Hematopoietic multipotent progenitor cell (in vitro differentiated cells): ENCODE measurements around the gene SPATA46. TPM values are rescaled to one million over a fixed set of nuclear protein-coding genes. Genes with fewer than 3 reads are reported as not detected.

ENCODE experiments used
- DNase-seq, 3 donors: peaks; one replicate each; pipeline ENCODE4 v3.0.0-alpha.2; 2011 to 2015; ENCODE audit warnings: low read depth in 2 of 3, low spot score in 2 of 3
- total RNA-seq: library from RNA; depleted of rRNA; stranded (reverse); fragments of >200 nt; gene quantifications from one replicate; pipeline ENCODE4 v1.2.3, GENCODE V29; 2012

Gene SPATA46
- total RNA-seq, 1 donor = not detected

- DNase-seq = no peak
Measured at GRCh38 chr1:162375463-162375862, 1.2 kb downstream of the SPATA46 start.

- no peak for DNase-seq
Measured at GRCh38 chr1:162374406-162374805, 2.2 kb downstream of the SPATA46 start.

GRCh38 chr1:162373541-162374260 is 3.0 kb downstream of the SPATA46 start:
- no peak for DNase-seq

- no peak for DNase-seq
Measured at GRCh38 chr1:162373072-162373427, 3.6 kb downstream of the SPATA46 start.

DNA sequence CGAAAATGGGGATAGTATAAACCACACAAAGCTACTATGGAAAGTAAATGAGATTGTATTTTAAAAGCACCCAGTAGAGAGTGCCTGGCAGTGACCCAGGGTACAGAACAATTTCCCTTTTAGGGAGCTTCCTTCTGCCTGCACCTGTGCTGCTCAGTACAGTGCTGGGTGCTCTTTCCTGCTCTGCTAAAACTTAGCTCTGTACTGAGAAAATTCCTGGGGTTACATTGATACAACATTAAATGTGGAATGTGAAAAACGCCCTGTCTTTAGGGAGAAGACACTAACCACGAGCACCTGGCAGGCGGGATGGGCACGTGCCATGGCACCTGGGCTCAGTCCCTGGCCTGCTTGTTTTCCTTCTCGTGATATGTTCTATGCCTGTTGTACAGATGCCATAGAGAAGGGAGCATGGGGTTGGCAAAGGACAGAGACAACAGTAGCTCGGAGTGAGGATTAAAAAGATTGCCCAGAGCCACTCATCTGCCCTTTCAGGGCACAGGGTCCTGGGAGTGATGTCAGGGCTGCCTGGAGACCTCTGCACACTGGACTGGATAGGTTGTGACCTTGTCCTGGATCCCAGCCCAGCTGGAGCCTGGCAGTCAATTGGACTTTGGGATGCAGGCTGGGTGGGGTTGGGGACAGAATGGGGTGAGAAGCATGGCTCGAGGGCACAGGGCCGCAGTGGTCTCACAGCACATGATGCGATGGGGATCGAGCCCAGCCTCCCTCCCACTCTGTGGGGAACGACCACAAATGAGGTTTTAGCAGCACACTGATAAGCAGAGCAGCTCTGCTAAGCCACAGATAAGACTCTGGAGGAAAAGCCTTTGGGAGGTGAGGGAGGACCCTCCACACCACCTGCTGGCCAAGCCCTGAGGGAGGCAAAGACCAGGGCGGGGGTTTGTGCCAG is 4.2 kb downstream of the SPATA46 start:
- DNase-seq = peak in 2 of 3 donors; percentile 74 to 85

DNA sequence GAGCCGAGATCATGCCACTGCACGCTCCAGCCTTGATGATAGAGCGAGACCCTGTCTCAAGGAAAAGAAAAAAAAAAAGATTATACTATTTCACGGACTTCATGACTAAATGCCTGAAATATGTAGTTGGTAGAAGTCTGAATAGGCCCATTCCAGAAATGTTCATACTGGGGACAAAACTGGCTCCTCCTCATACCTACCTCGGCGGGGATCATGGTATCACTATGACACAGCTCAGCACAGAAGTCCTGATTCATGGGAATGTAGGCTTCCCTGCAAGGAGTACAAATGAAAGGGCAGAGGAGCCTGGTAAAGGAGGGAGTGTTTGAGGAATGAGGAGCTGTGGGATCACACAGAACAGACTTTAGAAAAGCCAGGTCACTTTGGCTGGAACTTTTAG is 5.0 kb downstream of the SPATA46 start:
- no peak for DNase-seq

- no peak for DNase-seq
Measured at GRCh38 chr1:162370721-162371120, 5.9 kb downstream of the SPATA46 start.

DNA sequence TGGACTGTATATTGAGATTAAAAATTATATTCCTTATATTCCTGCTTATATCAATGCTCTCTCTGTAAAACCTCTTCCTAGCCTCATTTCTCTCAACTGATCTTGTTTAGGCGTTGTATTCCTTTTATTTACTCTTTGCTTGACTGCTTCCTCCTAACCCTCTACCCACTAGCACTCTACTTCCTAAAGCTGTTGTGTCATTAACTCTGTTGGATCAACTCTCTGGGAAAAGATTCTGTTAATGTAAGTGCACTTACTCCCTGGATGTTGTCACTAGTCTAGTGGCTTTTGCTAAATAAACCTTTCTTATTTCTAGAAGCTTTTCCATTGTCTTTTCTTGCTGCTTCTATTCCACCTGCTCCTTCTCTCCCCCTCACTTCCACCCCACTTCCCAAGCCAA is 6.5 kb downstream of the SPATA46 start:
- DNase-seq = no peak

- DNase-seq = no peak
Measured at GRCh38 chr1:162369571-162369970, 7.1 kb downstream of the SPATA46 start.

GRCh38 chr1:162368451-162368850 is 8.2 kb downstream of the SPATA46 start:
- DNase-seq = no peak

- DNase-seq = no peak
Measured at GRCh38 chr1:162367772-162368171, 8.9 kb downstream of the SPATA46 start.

GRCh38 chr1:162367073-162367472 is 9.6 kb downstream of the SPATA46 start:
- no peak for DNase-seq

DNA sequence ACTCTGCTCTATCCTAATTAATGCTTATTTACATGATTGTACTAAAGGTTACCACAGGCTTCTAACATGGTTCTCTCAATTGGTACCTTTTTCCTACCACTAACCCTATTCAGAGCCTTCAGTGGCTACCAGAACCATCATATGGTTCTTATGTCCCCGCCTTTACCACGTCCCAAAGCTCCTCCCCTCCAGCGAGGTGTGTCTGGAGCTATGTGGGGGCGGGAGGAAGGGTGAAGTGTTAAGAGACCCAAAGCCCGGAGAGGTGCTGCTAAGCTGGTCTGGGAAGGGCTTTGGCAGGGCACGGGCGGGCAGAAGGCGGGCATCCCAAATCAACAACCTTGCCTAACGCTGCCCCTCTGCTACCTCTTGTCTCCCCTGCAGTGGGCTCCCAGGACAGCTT is 10.0 kb downstream of the SPATA46 start:
- DNase-seq = no peak

GRCh38 chr1:162366149-162366548 is 10.5 kb downstream of the SPATA46 start:
- DNase-seq = no peak

GRCh38 chr1:162365284-162366020 is 11.2 kb downstream of the SPATA46 start:
- no peak for DNase-seq

DNA sequence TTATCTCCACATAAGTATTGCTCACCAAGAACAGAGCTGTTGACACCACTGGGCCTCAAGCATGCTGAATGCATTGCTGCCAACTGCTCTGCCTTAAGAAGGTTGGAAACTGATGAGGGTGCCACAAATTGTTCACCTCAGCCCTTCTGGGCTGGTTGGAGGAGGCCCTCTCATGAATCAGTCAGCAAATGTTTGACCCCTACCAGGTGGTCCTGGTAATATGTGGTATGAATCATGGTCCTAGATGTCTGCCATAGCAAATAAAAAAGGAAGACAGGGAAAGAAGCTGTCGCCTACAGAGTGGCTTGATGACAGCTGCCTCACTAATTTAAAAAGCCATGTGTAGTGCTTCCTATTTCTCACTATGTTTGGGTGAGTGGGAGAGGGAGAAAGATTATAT is 12.2 kb downstream of the SPATA46 start:
- no peak for DNase-seq

- DNase-seq = no peak
Measured at GRCh38 chr1:162363823-162364222, 12.8 kb downstream of the SPATA46 start.

DNA sequence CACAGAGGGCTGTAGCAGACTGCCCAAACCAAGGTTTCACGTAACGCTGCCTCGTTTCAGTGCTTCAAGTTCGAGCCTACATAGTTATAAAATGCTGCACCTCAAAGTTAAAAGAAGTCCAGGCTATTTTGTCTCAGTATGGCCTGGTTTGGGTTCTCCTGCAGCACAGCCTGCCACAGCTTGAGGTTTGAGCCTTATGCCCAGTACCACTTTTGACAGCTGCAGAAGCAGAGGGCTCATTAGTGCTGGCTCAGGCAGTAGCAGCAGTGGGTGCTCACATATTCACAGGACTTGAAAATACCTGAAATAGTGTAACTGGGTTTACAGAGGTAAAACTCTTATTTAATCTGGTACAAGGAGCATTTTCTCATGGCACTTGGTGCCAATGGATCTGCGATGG is 15.3 kb downstream of the SPATA46 start:
- no peak for DNase-seq

GRCh38 chr1:162360874-162361260 is 15.8 kb downstream of the SPATA46 start:
- no peak for DNase-seq

DNA sequence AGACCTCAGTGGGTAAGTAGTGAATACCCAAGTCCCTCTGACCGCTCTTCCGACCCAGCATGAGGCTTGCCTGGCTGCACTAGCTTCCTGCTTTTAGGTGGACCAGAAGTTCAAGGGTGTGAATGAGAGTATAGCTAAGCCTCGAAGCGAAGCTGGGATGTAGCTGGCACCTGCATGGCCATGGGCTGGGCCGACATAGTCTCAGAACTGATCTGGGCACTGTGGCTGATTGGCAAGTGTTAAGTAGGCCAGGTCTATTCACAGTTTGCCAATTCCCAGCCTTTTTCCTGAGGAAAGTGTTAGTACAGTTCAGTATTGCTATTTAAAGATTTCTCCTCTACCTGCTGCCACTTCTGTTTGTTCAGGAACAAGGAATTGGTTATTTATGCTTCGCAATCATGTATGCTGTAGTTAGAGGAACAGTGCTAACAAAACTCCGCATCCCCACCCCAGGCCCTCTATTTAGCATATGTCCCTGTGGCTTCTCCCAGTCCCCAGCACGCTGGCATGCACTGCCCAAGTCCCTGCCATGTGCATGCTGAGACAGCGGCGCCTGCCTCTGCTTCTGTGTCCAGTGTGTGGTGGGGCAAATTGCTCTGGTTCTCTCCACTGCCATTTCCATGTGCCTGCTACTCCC is 16.3 kb downstream of the SPATA46 start:
- DNase-seq = no peak
